Head of caudate nucleus (tissue), 42 donors: Measurements from ENCODE around the gene RSU1.
"Not testable (repeated sequence)": the region's sequence is repeated elsewhere in the genome, so short reads cannot be mapped to it uniquely, and the experiment has no call there.

Experiments used
- DNase-seq, 42 donors: peaks; one replicate each; pipeline versions ENCODE4 v3.0.0 to v3.0.0-alpha.2; 2020 to 2021; ENCODE audit warnings: mixed read lengths in 7 of 42
- intact Hi-C: fragments of 100-400 bp; cut with DNase I; formaldehyde crosslinking; loops from one replicate; pipeline ENCODE4 v1.15.0; 2022

Gene RSU1

DNA sequence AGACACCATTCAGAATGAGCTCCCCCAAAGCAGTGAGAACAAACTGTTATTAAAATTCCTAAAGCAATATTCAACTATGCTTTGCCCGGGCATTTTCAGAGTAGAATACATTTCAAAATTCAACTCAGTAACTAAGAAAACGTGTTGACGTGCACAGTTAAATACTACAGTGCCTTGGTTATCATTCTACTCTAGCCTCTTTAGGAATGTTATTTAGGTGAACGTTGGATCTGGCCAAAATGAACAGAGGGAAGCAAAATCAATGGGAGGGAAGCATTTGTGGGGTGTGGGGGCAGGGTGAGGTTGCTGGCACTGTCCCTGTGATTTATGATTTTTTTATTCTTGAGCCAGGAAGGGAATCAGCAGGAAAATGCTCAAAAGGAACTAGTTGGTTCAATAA lies 27.5 kb downstream of the RSU1 start:
- intact Hi-C loops, result no loop called here
- no peak for DNase-seq

DNA sequence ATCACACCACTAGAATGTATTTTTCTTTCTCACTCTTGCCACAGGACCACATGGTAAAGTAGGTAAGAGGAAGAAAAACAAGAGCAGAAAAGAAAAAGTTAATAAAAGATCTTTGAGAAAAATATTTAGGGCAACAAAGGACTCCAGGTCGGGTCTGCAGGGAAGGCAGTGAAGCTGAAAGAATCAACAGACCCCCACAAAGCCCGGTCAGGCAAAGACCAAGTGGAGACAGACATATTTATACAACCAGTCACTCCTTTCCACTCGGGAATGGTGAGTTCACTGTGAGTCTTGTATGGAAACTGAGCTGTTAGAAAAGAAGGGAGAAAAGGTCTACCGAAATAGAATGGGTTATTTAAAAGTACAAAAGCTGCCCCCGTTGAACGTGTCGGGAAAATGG lies 28.0 kb downstream of the RSU1 start:
- intact Hi-C loops, result no loop called here
- DNase-seq, result no peak

DNA sequence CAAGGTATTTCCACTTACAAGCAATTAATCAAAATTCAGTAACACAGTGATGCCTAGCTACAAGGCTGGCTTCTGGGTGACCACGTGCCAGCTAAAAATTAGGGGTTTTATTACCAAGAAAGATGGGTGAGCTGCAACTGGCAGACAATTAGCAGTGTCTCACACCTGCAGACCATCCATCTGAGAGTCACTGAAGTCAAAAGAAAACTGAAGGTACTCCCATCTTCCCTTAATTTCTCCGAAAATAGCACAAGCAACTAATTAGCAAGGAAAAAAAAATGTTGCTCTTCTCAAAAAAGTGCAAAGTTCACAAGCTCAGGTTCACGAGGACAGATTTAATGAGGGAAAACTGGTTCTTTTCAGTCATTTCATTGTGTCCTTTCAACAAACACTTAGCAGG lies 28.4 kb downstream of the RSU1 start:
- DNase-seq, result no peak
- intact Hi-C loops, result no loop called here

DNA sequence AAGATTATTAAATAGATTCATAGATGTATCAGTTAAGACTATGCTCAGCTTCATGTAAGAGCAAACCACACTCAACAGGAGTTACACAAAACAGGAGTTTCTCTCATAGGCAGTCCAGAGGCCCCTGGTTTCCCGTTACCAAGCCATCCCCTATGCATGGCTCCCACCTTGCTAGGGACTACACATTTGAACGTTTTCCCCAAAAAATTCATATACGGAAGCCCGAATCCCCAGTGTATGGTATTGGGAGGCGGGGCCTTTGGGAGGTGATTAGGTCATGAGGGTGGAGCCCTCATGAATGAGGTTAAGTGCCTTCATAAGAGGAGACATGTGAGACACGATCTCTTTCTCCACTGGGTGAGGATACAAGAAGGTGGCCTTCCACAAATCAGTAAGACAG lies 29.1 kb downstream of the RSU1 start:
- intact Hi-C loops, result no loop called here
- no peak for DNase-seq

DNA sequence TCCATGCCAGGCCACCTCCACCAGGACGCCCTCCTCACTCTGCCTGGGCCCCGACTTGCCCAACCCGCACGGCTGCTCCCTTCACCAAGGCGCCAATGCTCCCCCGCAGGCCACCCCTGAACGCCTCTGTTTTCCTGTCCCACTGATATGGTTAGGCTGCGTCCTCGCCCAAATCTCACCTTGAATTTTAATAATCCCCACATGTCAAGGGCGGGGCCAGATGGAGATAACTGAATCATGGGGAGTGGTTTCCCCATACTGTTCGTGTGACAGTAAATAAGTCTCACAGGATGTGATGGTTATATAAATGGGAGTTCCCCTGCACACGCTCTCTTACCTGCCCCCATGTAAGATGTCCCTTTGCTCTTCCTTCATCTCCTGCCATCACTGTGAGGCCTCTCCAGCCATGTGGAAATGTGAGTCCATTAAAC lies 29.8 kb downstream of the RSU1 start:
- no peak for DNase-seq
- intact Hi-C loops, result no loop called here

DNA sequence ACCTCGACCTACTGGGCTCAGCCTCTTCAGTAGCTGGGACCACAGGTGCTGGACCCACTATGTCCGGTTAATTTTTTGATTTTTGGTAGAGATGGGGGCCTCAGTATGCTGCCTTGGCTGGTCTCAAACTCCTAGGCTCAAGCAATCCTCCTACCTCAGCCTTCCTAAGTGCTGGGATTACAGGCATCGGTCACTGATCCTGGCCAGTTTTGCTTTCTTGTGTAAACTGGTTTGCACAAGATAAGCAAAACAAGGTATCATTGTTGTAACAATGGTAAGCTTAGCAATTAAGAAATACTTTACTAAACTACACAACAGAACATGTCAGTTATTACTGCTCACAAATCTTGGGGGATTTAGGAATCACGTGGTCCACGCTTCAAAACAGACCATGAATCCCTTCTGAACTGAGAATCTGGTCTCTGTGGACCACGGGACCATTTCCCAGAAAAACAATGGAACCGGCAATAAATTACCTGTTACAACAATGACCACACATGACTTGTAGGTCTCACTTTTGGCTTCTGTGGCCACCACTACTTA lies 36.8 kb downstream of the RSU1 start:
- intact Hi-C loops, result no loop called here
- DNase-seq, result no peak

DNA sequence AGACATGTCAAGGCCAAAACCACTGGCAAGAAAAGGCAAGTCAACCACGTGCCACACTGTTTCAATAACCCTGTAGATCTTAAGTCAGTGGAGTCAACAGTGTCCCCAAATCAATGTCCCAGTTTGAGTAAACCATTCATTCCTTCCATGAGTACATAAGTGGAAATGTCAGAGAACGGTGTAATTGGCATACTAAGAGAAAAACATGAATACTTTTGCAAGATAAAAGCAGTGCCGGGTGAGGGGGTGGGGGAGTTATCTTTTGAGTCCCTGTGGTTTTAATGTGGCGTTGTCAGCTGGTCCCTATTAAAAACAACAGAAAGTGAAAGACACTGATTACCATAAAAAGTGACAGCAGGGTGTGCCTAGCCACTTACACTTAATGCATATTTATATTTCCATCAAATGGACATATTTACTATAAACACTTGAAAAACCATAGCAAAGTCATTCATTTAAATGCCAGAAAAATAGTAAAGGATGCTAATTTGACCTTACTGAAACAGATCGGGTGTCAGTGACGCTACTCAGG lies 37.8 kb downstream of the RSU1 start:
- intact Hi-C loops, result loop anchor here (10.0 kb wide), 1 partner anchor 885 kb away; no protein-coding TSS in a partner anchor
- DNase-seq, result no peak

DNA sequence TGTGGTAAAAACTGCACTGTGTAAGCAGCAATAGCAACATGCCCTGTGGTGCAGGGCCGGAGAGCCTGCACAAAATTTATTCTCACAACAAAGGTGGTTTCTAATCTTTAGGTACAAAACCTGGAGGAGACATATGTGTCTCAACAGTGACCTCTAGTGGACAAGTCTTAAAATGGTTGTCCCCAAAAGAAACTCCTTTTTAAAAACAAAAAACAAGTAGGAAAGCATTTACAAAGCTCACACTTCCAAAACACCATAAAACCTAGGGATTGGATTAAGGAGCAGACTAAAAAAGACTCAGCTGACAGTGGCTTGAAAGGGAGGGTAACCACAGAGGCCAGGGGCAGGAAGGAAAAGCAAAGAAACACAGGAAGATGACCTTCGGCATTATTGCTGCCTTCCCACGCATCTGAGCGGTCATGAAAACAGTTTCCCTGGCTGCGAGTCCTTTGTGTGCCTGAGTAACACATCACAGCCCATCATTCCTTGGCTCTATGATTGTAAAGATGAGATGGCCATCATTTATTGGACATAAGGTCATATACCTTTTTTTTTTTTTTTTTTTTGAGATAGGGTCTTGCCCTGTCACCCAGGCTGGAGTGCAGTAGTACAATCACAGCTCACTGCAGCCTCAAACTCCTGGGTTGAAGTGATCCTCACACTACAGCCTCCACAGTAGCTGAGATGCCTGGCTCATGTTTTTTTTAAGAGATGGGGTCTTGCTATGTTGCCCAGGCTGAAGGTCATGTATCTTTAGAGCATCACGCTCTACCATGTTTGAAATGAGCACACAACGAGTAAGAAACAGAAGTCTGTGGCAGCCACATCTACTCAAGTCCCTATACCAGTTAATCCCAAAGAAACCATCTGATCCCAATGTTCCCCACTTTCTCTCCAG lies 39.5 kb downstream of the RSU1 start:
- intact Hi-C loops, result loop anchor here (10.0 kb wide), 1 partner anchor 883 kb away; no protein-coding TSS in a partner anchor
- DNase-seq, result peak in 1 of 42 donors; percentile 17

DNA sequence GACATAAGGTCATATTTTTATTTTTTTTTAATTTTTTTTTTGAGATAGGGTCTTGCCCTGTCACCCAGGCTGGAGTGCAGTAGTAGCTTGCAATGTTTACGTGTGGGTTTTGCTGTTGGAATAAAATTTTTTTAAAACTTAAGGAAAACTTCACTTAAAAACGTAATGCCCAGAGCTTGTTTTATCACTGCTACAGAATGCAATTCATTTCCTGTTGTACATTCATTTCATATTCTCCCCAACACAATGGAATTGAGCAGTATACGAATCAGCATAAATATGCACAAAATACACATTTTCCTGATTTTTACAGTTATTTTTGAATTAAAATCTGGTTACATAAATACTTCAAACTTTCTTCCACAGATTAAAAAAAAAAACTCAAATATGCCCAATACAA lies 40.3 kb downstream of the RSU1 start:
- intact Hi-C loops, result loop anchor here (10.0 kb wide), 1 partner anchor 882 kb away; no protein-coding TSS in a partner anchor
- DNase-seq, result no peak

DNA sequence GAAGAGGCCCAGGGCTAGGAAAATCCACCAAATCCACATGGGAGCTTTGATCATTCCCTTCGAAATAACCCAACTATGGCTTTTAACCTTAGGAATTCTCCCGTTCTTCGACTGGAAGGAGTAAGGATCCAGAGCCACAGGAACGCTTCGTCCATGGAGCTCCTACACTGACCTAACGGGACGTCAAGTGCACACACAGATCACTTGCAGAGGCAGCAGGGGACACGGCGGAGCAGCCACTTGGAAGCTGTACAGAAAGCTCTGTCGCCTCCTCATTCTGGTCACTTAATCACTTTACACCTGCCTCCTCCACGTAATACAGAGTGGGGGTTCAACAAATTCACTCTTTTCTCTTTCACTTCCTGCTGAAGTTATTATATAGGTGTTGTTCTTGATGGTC lies 43.9 kb downstream of the RSU1 start:
- no peak for DNase-seq
- intact Hi-C loops, result loop anchor here (10.0 kb wide), 1 partner anchor 879 kb away; no protein-coding TSS in a partner anchor

DNA sequence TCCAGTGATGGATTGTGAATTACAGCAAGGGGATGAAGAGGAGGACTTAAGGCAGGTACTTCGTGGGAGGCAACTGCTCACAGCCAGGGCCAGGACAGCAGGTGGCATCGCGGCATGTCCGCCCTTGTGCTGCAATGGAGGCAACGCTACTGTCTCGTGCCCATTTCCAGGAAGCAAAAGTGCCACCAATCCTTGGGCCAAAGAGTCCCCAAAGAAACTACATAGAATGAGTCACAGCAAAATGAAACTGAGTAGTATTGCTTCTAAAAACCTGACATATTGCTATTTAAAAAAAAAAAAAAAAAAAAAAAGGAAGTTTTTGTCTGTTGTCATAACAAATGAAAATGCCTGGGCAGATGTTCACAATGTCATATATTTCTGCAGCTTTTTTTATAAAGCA lies 46.6 kb downstream of the RSU1 start:
- no peak for DNase-seq
- intact Hi-C loops, result loop anchor here (10.0 kb wide), 1 partner anchor 876 kb away; no protein-coding TSS in a partner anchor

DNA sequence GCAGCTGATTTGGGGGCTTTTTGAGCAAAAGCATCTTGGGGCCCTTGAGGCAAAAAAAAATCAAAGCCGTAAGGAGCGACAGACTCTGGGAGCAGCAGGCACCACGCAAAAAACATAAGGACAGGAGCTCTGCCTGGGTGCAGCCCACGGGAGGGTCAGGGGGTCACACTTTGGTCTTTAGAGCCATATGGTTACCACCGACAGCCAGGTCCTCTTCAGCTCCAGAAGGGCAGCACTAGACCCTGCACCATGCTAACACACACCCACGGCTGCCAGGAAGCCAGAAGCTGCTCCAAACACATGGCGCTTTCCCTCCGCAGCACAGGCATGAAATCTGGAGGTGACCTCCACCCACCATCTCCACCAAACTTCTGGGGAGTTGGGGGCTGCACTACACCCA lies 47.1 kb downstream of the RSU1 start:
- no peak for DNase-seq
- intact Hi-C loops, result loop anchor here (10.0 kb wide), 1 partner anchor 875 kb away; no protein-coding TSS in a partner anchor

DNA sequence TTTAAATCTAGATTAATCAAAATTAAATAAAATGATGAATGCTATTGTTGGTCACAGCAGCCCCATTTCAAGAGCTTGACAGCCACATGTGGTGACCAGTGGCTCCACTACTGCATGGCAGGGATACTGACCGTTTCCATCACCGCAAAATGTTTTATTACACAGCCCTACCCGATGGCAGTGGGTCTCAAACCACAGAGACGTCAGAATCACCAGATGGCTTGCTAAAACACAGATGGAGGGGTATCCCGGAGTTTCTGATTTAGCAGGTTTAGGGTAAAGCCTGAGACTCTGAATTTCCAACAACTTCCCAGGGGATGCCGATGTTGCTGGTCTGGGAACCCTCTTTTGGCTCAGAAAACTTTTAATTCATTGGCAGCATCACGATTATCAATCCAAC lies 47.9 kb downstream of the RSU1 start:
- DNase-seq, result no peak
- intact Hi-C loops, result no loop called here

DNA sequence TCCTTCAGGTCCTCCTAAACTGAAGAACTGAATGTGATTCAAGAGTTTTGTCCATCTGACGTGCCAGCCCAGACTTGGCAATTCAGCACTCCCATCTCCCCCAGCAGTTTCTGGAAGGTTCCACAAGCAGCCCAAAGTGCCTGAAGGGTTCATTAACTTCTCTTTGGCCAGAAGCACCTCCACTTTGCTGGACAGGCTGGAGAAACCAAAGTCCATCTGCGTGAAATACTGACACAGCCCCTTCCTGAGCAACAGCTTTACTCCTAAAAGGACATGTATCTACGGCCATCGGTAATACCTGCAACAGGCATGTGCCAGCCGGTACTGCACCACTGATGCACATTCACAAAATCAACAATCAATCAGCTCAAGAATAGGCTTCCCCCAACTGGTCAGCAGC lies 48.5 kb downstream of the RSU1 start:
- intact Hi-C loops, result no loop called here
- DNase-seq, result no peak

DNA sequence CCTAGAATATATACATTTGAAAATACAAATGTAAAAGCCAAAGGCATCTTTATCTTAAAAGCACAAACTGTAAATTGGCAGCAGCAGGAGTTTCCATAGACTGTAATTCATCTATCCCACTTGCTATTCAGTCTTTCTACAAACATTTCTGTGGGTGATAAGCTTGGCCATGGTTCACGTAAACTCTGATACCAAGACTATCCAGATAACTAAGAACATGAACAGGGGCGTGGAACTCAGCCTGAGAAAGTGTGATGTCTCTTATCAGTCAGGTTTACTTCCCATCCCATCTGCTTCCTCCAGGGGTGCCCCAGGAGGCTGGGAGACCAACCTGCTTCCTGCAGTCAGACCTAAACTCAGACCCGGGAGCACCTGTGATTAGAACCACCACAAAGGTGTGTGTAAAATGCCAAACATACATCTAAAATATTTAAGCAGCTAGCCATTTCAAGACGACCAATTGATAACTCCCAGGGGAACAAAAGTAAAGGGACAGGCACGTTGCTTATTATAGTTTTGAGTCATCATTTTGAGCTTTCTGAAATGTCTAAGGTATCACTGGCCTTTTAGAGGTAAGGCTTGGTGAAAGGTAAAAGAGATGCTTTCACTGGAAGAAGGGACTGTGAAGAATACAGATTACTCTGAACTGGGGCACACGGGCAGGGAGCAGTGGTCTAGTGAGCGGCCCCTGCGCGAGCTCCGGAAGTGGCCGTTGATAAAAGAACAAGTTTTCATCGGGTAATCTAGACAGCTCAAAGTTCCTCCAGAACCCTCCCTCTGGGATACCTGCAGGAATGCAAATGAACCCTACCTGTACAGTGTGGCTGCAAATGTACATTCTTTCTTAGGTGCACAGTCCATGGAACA lies 51.5 kb downstream of the RSU1 start:
- intact Hi-C loops, result no loop called here
- no peak for DNase-seq

DNA sequence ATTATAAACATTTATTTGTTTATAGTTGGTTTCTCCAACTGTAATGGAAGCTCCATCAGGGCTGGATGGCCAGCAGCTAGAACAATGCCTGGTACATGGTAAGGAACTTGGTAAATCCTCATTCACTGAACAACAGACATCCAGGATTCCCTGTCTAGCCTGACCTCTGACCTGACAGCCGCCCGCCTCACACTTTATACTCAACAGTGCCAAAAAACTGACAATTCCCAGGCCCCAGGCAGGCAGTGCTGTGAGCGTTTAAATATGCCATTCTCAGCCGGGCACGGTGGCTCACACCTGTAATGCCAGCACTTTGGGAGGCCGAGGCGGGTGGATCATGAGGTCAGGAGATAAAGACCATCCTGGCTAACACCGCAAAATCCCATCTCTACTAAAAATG lies 55.9 kb downstream of the RSU1 start:
- no peak for DNase-seq
- intact Hi-C loops, result no loop called here

DNA sequence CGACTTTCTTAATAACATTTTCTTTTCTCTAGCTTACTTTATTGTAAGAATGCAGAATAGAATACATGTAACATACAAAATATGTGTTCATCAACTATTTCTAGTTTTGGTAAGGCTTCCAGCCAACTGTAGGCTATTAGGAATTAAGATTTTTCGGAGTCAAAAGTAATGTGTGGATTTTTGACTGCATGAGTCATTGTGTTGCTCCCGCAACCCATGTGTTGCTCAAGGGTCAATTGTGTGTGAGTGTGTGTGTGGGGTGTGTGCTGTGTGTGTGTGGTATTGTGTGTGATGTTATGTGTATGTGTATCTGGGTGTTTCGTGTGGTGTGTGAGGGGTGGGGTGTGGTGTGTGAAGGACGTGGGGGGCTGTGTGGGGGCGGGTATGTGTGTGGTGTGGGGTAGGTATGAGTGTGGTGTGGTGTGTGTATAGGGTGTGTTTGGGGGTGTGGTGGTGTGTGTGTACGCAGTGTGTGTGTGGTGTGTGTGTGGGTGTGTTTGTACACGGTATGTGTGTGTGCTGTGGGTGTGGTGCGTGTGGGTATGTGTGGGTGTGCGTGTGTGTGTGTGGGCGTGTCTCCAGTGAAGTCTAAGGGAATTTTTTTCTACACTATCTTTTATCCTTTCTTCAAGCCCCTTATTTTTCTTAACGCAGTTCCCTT lies 60.5 kb downstream of the RSU1 start:
- no peak for DNase-seq
- intact Hi-C loops, result no loop called here

DNA sequence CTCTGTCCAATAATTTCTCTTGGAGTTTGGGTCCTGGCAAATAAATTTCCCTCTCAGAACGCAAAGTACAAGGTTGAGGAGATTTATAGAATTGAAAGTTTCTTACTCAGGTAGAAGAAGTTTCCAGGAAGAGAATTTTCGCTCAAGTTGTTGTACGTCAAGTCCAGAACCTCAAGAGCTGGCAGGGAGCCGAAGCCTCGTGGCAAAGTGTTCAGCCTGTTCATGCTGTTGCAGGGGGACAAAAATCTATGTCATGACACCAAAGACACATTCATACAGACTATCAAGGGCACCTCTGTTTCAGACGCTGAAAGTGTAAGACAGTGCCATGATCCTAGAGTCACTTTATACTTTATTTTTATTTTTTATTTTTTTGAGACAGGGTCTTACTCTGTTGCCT lies 62.5 kb downstream of the RSU1 start:
- intact Hi-C loops, result no loop called here
- DNase-seq, result no peak

DNA sequence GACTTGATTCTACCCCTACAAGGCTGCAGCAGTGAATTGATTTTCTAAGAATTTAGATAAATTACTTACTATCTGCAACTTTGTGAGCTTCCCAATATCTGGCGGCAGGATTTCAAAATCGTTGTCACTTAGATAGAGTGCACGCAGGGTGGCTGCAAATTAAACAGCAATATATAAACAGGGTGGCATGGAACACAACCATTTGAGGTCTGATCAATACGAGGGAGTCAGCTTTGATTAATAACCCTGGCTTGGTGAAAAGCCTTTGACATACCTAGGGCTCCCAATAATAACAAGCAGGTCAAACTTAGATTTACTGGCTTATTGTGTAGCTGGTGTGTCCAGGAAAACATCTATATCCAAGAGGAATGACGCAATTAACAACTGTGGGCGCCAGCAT lies 64.4 kb downstream of the RSU1 start:
- DNase-seq, intact Hi-C loops: not testable (repeated sequence)
